TTC549 (cell line): Measurements from ENCODE around the gene FAM47A.

Experiments used
- FAIRE-seq: peaks from 2 replicates; lab custom pipeline; 2012; peaks lifted over from hg19 to GRCh38; lab: Jason Lieb, UNC

The FAM47A gene

GRCh38 chrX:34132028-34132427, at the start of gene FAM47A:
FAM47A (minus strand) TSS chrX:34132314; CDS start chrX:34132278, 36 bp downstream.
- no peak for FAIRE-seq

DNA sequence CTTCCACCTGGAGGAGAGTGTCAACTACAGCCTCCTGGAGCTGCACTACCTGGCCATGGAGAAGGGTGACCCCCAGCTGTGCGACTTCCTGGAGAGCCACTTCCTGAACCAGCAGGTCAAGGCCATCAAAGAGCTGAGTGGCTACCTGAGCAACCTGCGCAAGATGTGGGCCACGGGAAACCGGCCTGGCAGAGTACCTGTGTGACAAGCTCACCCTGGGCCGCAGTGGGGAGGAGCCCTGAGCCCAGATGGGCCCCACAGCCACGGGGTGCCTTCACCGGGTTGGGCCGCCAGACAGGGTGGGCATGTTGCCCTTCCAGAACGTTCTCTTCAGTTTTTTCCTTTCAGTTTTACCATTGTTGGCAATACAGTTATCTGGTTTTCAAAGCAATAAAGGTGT, 15.2 kb upstream of the FAM47A start:
- no peak for FAIRE-seq

DNA sequence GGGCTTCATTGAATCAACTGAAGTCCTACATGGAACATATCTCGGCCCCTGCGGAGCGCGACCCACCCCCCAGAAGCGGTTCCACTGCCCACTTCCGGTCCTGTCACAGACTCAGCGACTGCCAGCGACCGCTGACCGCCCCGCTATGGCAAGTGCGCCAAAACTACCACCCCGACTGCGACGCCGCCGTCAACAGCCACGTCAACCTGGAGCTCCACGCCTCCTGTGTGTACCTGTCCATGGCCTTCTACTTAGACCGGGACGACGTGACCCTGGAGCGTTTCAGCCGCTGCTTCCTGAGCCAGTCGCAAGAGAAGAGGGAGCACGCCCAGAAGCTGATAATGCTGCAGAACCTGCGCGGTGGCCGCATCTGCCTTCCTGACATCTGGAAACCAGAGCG, 14.8 kb upstream of the FAM47A start:
- FAIRE-seq = no peak

- no peak for FAIRE-seq
Measured at GRCh38 chrX:34144246-34144645, 12.1 kb upstream of the FAM47A start.

- FAIRE-seq = no peak
Measured at GRCh38 chrX:34140816-34141215, 8.7 kb upstream of the FAM47A start.

DNA sequence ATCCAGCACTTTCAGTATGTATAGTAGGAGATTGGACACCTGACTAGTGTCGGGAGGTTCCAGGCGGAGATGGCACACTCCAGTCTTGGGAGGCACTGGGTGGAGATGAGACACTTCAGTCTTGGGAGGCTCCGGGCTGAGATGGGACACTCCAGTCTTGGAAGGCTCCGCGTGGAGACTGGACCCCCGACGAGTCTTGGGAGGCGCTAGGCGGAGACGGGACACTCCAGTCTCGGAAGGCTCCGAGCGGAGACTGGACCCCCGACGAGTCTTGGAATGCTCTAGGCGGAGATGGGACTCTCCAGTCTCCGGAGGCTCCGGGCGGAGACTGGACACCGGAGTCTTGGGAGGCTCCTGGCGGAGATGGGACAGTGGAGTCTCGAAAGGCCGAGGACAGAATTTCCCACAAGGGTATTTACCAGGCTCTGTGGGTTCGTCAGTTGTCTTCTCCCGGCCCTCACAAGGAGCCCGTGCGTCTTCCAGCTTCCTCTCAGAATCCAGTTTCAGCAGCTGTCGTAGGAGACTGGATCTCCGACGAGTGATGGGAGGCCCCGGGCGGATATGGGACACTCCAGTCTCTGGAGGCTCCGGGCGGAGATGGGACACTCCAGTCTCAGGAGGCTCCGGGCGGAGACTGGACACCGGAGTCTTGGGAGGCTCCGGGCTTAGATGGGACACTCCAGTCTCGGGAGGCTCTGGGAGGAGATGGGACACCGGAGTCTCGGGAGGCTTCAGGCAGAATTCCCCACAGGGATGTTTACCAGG, 952 bp downstream of the FAM47A start:
- no peak for FAIRE-seq

GRCh38 chrX:34130501-34130900, 1.6 kb downstream of the FAM47A start:
- FAIRE-seq = no peak

DNA sequence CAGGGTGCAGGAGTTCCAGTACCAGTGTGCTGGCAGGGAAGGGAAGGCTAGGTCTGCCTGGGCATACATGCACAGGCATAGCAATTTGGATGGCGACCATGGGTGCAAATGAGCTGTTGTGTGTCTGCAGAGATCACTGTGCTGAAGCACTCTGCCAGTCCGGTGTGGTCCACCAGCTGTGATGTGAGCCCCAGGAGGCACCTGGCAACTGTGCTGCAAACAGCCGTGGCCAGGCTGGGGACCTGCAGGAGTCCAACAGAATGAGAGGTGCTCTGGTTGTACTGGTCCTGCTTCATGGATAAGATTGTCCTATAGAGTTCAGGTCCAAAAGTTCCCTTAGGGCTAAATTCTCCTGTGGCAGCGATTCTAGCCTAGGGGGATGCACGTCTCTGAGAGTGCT, 6.1 kb downstream of the FAM47A start:
- no peak for FAIRE-seq

GRCh38 chrX:34119122-34119521, 13.0 kb downstream of the FAM47A start:
- FAIRE-seq = no peak

- FAIRE-seq = no peak
Measured at GRCh38 chrX:34112459-34112858, 19.7 kb downstream of the FAM47A start.
